Medulla oblongata (tissue), 1 donor: ENCODE data around the gene TGFB2.
A peak's percentile ranks its signal among the peaks of the same experiment; 100 is the strongest.

Experiments
- DNase-seq: peaks from one replicate; pipeline ENCODE4 v3.0.0-alpha.2; 2015; ENCODE audit errors: extremely low spot score

TGFB2 gene

DNA sequence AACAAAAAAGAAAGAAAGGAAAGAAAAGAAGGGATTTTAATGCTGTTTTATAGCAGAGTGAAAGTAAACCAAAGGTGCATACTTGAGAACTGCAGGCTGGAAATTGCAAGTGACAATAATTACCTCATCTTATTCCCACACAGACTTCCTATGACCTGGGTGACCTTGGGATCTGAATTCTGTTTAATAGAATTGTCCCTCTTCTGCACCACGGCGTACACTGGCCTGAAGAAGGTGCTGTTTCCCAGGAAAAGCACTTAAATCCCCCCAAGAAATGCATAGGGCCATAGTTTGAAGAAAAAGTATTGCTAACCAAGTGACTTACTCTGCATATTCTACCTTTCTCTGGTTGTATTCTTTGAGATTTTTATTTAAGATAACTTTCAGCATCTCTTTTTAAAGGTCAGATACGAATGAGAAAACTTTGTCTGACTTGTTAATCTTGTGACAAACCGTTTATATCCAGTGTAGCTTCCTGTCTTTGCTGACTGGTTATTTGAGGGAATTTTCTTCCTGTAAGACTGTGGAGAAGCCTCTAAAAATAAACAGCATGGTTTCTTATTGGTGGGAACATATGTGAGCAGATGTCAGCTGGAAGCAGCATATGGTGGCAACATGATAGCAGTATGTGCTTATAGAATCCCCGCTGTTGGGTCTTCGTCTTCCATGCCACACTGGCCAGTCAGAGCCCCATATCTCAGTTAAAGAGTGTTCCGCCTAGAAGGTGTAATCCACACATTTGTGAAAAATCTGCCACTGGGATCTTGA is 16.3 kb downstream of the TGFB2 start:
- peak; percentile 47 for DNase-seq

DNA sequence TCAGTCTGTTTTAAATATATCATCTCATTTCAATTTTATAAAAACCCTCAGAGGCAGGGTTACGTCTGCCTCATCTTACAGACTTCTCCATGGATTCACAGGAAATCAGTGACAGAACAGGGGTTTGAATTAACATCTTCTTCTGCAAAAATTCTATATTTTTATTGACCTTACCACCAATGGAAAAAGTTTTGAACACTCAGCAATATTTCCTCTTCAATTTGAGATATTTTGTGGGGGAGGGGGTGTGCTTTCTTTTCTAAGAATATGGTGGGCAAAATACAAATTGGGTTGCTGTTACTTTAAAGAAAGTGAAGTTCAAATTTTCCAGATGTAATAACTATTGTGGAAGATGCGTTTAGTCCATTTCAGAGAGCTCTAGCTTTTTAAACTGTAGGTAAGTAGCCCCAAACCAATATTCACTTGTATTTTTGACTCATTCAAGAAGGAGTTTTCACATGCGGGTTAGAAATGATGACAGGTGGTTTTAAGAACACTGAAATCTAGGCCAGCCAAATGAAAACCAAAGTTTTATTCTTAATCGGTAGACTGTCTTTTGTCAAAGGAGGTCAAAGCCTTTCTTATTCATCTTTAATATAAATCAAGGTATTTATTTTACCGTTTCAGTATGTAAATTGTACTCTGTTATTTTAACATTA is 17.4 kb downstream of the TGFB2 start:
- DNase-seq = no peak

- DNase-seq = no peak
Observed at GRCh38 chr1:218363141-218363540, 18.0 kb downstream of the TGFB2 start.

DNA sequence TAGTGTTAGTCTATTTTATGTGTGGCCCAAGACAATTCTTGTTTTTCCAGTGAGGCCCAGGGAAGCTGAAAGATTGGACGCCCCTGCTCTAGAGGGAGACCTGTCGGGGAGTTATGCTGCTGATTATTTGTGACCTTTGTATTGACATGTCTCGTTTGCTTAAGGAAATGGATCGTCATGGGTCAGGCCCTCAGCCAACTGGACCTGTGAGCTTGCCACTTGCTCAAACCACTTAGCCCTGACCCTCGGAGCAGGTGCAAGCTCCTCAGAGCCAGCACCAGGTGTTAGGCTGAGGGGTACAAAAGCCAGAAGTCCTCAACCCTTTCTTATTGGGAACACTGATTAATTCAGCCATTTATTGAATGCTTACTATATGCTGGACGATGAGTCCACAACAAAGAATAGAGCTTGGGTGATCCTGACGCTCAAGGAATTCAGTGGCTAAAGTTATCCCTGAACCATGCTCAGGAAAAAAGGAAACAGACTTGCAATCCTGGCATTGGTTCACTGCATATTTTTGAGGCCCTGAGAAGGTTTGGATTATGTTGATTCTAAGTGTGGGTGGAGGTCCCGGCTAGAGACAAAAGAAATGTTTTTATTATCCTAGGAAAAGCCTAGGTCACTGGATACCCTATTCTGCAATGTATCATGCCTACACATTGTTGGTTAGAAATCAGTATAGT is 19.0 kb downstream of the TGFB2 start:
- DNase-seq = no peak

DNA sequence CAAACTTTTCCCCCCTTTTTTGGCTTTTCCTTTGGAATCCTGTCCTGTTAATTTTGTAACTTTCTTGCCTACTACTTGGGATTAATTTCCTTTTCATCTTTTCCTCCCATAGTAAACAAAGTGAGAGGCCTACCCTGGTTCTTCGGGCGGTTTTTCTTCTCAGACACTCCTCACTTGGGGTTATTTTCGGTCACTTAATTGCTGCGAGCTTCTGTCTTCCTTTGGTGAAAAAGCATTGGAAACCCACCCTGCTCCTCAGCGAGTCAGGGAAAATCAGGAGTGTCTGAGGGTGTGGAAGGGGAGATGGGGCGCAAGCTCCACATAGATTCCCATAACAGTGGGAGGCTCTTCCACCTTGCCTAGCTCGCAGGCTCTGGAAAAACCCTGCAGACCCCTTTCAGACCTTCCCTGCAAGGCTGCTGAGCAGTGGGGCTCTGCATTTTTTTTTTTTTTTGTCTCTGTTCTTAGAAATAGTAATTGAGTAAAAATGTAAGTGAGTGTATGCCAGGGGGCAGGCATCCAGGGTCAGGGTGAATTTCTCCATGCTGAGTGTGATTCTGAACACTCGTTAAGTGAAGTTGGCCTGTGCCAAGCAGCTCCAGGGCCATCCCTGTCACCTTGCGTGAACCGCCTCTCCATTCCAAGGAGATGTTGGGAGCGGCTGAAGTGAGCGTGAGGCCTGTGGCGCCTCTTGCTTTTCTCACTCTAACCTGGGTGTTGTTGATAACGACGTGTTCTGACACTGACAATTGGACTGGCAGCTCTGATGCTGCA is 20.3 kb downstream of the TGFB2 start:
- DNase-seq = no peak

- DNase-seq = no peak
Observed at GRCh38 chr1:218366322-218367052, 21.4 kb downstream of the TGFB2 start.

DNA sequence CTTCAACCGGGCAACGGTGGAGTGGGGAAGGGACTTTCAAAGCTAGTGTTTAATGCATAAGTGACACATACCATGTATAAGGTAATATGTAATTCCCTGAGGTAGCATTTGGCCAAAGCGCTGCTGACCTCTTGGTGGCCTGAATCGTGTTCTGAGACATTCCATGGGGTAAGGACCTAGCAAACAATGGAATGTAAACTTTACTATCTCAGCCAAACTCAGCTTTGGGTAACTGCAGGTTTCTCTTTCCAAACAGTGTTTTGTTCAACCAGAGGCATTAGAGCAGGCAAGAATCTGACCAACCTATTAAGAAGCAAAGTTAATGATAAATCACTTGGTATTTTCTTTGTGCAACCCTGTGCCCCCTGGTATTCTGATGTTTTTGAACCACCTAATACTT is 22.0 kb downstream of the TGFB2 start:
- DNase-seq = no peak

- DNase-seq = no peak
Observed at GRCh38 chr1:218368686-218369085, 23.6 kb downstream of the TGFB2 start.

DNA sequence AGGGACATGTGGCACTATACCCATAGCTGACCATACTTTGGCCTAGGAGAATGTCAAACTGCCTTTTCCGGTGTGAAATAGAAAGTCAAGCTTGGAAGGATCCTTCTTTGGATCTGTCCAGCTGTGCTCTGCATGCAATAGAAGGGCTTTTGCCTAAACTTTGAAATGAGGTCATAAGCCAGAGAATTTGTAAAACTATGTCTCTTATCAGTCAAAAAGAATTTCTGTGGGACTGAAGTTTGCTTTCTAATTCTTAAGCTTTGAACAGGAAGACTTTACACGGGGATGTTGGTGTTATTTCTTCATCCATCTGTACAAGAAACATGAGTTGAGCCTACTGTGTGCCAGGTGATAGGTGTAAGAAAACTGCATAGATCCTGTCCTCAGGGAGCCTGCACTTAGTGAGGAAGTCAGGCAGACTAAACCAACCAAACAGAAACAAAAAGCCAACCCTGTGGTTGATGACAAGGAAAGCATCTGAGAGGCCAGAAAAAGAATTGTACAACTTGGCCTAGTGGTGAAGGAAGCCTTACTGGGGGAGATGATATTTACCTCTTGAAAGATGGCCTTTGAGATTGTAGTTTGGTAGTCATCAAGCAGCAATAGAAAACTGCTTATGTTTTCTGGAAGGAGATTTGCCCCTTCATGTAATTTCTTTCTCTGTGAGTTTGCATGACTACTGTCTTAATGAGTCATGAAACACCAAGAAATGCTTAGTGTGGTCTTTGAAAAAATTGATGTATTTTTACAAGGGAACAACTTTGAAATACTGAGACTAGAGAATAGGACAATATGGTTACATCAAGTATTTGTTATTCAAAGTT is 24.8 kb downstream of the TGFB2 start:
- DNase-seq = no peak

DNA sequence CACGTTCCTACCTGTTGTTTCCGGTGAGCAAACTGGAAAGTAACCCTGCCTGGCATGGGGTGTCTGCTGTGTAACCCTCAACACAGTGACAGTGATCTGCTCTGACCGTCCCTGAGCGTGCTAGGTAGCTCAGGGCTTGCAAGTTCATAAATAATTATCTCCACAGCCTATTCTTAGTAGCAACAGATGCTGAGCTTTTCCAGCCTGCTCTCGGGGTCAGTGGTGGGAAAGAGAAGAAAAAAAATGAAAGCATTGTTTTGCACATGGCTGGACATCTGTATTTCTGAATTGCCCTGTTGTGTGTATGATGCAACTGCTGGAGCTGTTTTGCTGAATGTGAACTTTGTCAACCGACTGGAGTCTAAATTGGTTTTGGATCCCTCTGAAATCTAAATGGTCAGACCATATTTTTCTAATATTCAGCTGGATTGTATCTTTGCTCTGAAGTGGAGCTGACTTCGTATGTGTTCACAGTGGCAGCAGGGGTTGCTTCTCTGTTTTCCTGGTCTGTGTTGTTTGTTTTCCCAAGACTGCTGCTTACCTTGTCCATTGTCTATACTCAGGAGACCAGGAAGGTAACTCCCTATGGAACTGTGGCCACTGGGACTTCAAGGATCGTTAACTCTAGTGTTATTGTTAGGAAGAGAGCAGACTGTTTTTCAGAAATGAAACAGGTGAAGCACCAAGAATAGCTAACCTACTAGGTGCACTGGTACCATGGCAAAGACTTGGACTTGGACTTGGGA is 27.0 kb downstream of the TGFB2 start:
- peak; percentile 82 for DNase-seq

DNA sequence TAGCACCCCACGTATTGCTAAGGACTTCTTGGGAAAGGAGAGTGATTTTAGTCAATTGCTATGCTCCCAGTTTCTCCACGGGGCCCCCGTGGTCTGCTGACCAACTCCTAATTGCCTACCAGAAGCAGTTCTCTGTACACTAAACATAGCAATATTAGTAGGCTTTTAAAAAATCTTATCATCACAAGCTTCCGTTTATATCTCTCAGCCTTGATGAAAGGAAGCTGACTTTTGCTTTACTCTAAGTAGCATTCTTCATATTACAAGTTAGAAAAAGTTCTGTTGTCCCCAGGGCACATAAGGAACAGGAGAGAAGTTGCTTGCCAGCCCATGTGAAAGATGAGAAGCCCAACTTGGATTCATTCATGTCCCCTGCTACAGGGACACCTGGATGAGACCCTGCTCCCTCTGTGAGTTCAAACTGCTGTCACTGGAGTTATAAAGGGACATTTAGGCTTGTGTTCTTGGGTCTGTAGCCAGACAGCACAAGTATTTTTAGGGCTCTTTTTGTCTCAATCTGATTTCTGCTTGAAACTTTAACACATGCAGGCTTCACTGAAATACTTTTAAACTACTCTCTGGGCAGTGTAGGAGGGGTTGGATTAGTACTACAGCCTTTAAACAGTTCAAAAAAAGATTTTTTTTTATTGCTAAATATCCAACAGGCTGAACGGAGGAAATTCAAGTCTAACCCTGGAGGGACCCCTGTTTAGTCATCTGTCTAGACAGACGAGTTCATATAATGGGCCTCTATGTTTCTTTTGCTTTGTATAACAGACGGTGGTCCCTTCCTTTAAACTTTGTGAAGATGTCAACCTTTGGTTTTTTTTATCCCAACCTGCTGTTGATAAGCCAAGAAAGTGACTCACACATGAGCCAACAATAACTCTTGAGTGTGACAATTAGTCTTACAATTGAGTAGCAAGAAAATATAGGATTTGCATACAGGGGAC is 29.5 kb downstream of the TGFB2 start:
- DNase-seq = peak; percentile 20

DNA sequence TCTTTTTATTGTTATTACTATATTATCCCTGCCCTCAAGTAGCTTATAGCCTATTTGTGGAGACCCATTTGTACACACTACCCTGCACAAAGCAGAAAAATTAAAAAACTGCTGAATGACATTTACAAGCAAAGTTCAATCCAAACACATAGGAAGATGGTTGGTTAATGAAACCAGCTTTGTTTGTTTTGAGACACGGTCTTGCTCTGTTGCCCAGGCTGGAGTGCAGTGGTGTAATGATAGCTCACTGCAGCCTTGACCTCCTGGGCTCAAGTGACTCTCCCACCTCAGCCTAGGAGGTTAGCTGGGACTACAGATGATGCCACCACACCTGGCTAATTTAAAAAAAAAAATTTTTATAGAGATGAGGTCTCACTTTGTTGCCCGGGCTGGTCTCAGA is 31.6 kb downstream of the TGFB2 start:
- no peak for DNase-seq

DNA sequence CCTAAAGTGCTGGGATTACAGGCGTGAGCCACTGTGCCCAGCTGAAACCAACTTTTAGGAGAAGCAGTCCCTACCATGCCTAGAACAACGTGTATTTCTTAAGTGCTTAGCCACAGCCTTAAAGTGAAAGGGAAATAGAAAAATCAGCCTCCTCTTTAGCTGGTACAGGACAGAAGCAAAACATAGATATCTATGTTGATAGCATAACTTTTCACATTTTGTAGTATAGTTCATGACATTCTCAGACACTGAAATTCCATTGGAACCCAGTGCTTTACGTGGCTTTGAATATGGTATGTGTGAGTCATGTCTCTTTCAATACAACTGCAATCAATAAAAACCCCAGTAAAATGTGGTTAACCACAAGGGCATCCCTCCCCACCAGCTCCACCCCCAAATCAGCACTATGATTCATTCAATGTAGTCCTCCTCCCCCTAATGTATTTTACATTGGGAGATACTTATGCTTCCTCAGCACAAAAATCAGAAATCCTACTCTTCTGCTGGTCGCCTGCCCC is 32.1 kb downstream of the TGFB2 start:
- DNase-seq = no peak

- no peak for DNase-seq
Observed at GRCh38 chr1:218380125-218380977, 35.2 kb downstream of the TGFB2 start.

GRCh38 chr1:218382261-218382660 is 37.1 kb downstream of the TGFB2 start:
- no peak for DNase-seq

DNA sequence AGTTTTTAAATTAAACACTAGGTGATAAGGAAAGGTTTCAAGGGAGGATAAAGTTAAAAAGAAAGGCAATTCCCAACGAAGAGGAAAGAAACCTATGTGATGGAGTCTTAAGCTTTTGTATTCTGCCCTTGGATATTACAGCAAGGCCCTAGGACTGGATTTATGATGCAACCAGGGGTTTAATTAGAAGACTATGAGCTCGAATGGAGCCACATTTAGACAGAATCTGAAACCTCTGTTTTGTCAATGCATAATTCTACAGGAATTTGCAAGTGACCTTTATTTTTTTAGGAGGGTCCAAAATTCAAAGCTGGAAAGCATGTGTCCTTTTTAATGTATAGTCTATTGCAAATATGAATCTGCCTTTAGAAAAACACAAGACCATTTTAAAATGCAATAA is 37.9 kb downstream of the TGFB2 start:
- no peak for DNase-seq

GRCh38 chr1:218383681-218384080 is 38.5 kb downstream of the TGFB2 start:
- no peak for DNase-seq
